Mesenchymal stem cell (in vitro differentiated cells and primary cell): ENCODE measurements around the gene ZNF865.
"Not testable (repeated sequence)": the region's sequence is repeated elsewhere in the genome, so short reads cannot be mapped to it uniquely, and the experiment has no call there.

Experiments
- DNase-seq: peaks from one replicate; pipeline ENCODE4 v3.0.0-alpha.2; 2013
- H2AFZ ChIP-seq: one replicate; pipeline ENCODE4 v1.6.1; 2013; ENCODE audit warnings: low read depth, mild to moderate bottlenecking, control low read depth, inconsistent platforms, low read length, moderate library complexity
- H2AK5ac ChIP-seq: 2 replicates; pipeline ENCODE4 v1.6.1; 2013; ENCODE audit warnings: low read length, moderate library complexity, mild to moderate bottlenecking, inconsistent platforms; ENCODE audit not compliant: severe bottlenecking
- H2BK120ac ChIP-seq: one replicate; pipeline ENCODE4 v1.6.1; 2013; ENCODE audit warnings: low read depth, mild to moderate bottlenecking, inconsistent platforms, low read length, moderate library complexity
- H2BK12ac ChIP-seq, 2 experiments: one replicate each; pipeline ENCODE4 v1.6.1; 2013; ENCODE audit warnings: inconsistent platforms in 2 of 2, low read length in 2 of 2, mild to moderate bottlenecking in 2 of 2, moderate library complexity in 2 of 2, control low read depth in 1 of 2
- H2BK15ac ChIP-seq: one replicate; pipeline ENCODE4 v1.6.1; 2013; ENCODE audit warnings: mild to moderate bottlenecking, low read depth, inconsistent platforms; ENCODE audit not compliant: poor library complexity, severe bottlenecking
- H2BK5ac ChIP-seq: 2 replicates; pipeline ENCODE4 v1.6.1; 2013; ENCODE audit warnings: low read depth, mild to moderate bottlenecking, low read length, control low read depth, inconsistent platforms; ENCODE audit not compliant: poor library complexity, severe bottlenecking
- H3K14ac ChIP-seq, 2 experiments: one replicate each; pipeline ENCODE4 v1.6.1; 2013; ENCODE audit warnings: inconsistent platforms in 2 of 2, low read length in 2 of 2, control low read depth in 1 of 2, mild to moderate bottlenecking in 1 of 2, moderate library complexity in 1 of 2
- H3K18ac ChIP-seq, 2 experiments: one replicate each; pipeline ENCODE4 v1.6.1; 2013; ENCODE audit warnings: inconsistent platforms in 2 of 2, low read length in 2 of 2, control low read depth in 1 of 2, low read depth in 1 of 2, mild to moderate bottlenecking in 1 of 2
- H3K23ac ChIP-seq, 2 experiments: one replicate each; pipeline ENCODE4 v1.6.1; 2013; ENCODE audit warnings: inconsistent platforms in 2 of 2, low read length in 2 of 2, mild to moderate bottlenecking in 2 of 2, moderate library complexity in 2 of 2, control low read depth in 1 of 2
- H3K27ac ChIP-seq: 2 replicates; pipeline ENCODE4 v1.5.1; 2013; ENCODE audit warnings: mild to moderate bottlenecking, moderate library complexity, low read length, control low read depth, inconsistent platforms; ENCODE audit not compliant: poor library complexity, severe bottlenecking
- H3K27me3 ChIP-seq, 2 experiments: 2 replicates each; pipeline versions ENCODE4 v1.6.1 to v1.7.0; 2013; ENCODE audit warnings: low read length in 2 of 2, mild to moderate bottlenecking in 2 of 2, moderate library complexity in 2 of 2, control low read depth in 1 of 2, inconsistent platforms in 1 of 2; ENCODE audit not compliant: control insufficient read depth in 1 of 2, insufficient read depth in 1 of 2
- H3K36me3 ChIP-seq, 2 experiments: 2 replicates each; pipeline versions ENCODE4 v1.6.1 to v1.7.0; 2013; ENCODE audit warnings: low read length in 2 of 2, control low read depth in 1 of 2, inconsistent platforms in 1 of 2, low read depth in 1 of 2, mild to moderate bottlenecking in 1 of 2; ENCODE audit not compliant: insufficient read depth in 2 of 2, control insufficient read depth in 1 of 2
- H3K4ac ChIP-seq, 2 experiments: one replicate each; pipeline ENCODE4 v1.6.1; 2013; ENCODE audit warnings: inconsistent platforms in 2 of 2, low read length in 2 of 2, mild to moderate bottlenecking in 2 of 2, moderate library complexity in 2 of 2, control low read depth in 1 of 2, low read depth in 1 of 2
- H3K4me1 ChIP-seq: 2 replicates; pipeline ENCODE4 v1.6.1; 2013; ENCODE audit warnings: low read depth, low read length, control low read depth; ENCODE audit not compliant: control insufficient read depth, insufficient read depth
- H3K4me2 ChIP-seq: 2 replicates; pipeline ENCODE4 v1.6.1; 2013; ENCODE audit warnings: low read length, mild to moderate bottlenecking, inconsistent platforms; ENCODE audit not compliant: poor library complexity, severe bottlenecking
- H3K4me3 ChIP-seq, 2 experiments: 2 replicates each; pipeline versions ENCODE4 v1.5.1 to v1.7.0; 2013; ENCODE audit warnings: low read length in 2 of 2, mild to moderate bottlenecking in 2 of 2, control low read depth in 1 of 2, low read depth in 1 of 2; ENCODE audit not compliant: insufficient read depth in 1 of 2
- H3K79me1 ChIP-seq: replicated peaks from 2 replicates; pipeline ENCODE4 v1.6.1; 2013; ENCODE audit warnings: mild to moderate bottlenecking, control low read depth, low read length, inconsistent platforms; ENCODE audit not compliant: poor library complexity, severe bottlenecking
- H3K9ac ChIP-seq: 2 replicates; pipeline ENCODE4 v1.7.0; 2013; ENCODE audit warnings: mild to moderate bottlenecking, low read length, moderate library complexity
- H3K9me3 ChIP-seq: 2 replicates; pipeline ENCODE4 v1.7.0; 2013; ENCODE audit warnings: mild to moderate bottlenecking, low read length; ENCODE audit not compliant: control insufficient read depth
- H4K8ac ChIP-seq: one replicate; pipeline ENCODE4 v1.6.1; 2013; ENCODE audit warnings: inconsistent platforms, mild to moderate bottlenecking, low read length, moderate library complexity
- H4K91ac ChIP-seq: one replicate; pipeline ENCODE4 v1.6.1; 2013; ENCODE audit warnings: mild to moderate bottlenecking, low read length, inconsistent platforms
- WGBS: methylation state at CpG from one replicate; pipeline ENCODE4 v1.1.7; 2013; ENCODE audit warnings: mixed read lengths; 5-methylcytosine and 5-hydroxymethylcytosine counted together

Gene ZNF865

GRCh38 chr19:55567708-55568328, 37.6 kb upstream of the ZNF865 start:
- Histone ChIP-seq H3K27ac (no peak overlapping the region), H3K4ac (no peak overlapping the region), H3K4me1 (peaks cover 3% of the 10 kb centered on the region), H3K4me2 (no peak overlapping the region), H3K23ac (no peak overlapping the region), H3K9ac (no peak overlapping the region), H2AK5ac (no peak overlapping the region), H2BK12ac (no peak overlapping the region), H2AFZ (no peak overlapping the region), H3K79me1 (no peaks in the 10 kb centered on the region), H3K27me3 (peaks cover 0 to 23% of the 10 kb centered on the region in 2 experiments), H3K9me3 (peaks cover 8% of the 10 kb centered on the region), H3K18ac (no peak overlapping the region), H3K4me3 (no peak overlapping the region), H4K8ac (no peak overlapping the region), H3K14ac (no peak overlapping the region), H2BK15ac (no peak overlapping the region), H2BK5ac (no peak overlapping the region), H4K91ac (no peak overlapping the region), H3K36me3 (no peaks in the 10 kb centered on the region), H2BK120ac (no peak overlapping the region)
- no peak for DNase-seq

GRCh38 chr19:55569477-55569876, 36.0 kb upstream of the ZNF865 start:
- not testable (repeated sequence) for H3K14ac ChIP-seq, H3K27ac ChIP-seq, H3K4ac ChIP-seq, H3K23ac ChIP-seq, H3K9ac ChIP-seq, H4K91ac ChIP-seq, H3K18ac ChIP-seq, H2BK5ac ChIP-seq, H3K79me1 ChIP-seq, H2AK5ac ChIP-seq, H2AFZ ChIP-seq, H3K36me3 ChIP-seq, H2BK15ac ChIP-seq, H3K9me3 ChIP-seq, H3K4me1 ChIP-seq, H4K8ac ChIP-seq, H3K4me3 ChIP-seq, H3K4me2 ChIP-seq, DNase-seq, H2BK120ac ChIP-seq, H2BK12ac ChIP-seq
- peaks cover 0 to 16% of the 10 kb centered on the region in 2 experiments for H3K27me3 ChIP-seq
- 88% methylated on average over 5 of the region's 5 CpGs for WGBS

- not testable (repeated sequence) for H2BK5ac ChIP-seq, H3K79me1 ChIP-seq, H3K9me3 ChIP-seq, H3K4me3 ChIP-seq, H3K27me3 ChIP-seq, H3K4ac ChIP-seq, H3K4me2 ChIP-seq, H4K91ac ChIP-seq, H2BK120ac ChIP-seq, H2AK5ac ChIP-seq, H4K8ac ChIP-seq, H2AFZ ChIP-seq, H3K27ac ChIP-seq, H3K18ac ChIP-seq, H2BK15ac ChIP-seq, H3K23ac ChIP-seq, H2BK12ac ChIP-seq, H3K9ac ChIP-seq, DNase-seq, H3K14ac ChIP-seq
- H3K36me3 ChIP-seq, result peaks cover 13 to 23% of the 10 kb centered on the region in 2 experiments
- peaks cover 15% of the 10 kb centered on the region for H3K4me1 ChIP-seq
- WGBS, result 100% methylated on average over 1 of the region's 6 CpGs
Observed at GRCh38 chr19:55573929-55574328, 31.5 kb upstream of the ZNF865 start.

GRCh38 chr19:55576746-55577145, 28.7 kb upstream of the ZNF865 start:
- no peak overlapping the region for H3K27ac ChIP-seq
- H3K4me1 ChIP-seq, result peaks cover 28% of the 10 kb centered on the region
- H3K9ac ChIP-seq, result no peak overlapping the region
- H3K36me3 ChIP-seq, result peaks cover 13 to 29% of the 10 kb centered on the region in 2 experiments
- no peaks in the 10 kb centered on the region for H3K9me3 ChIP-seq
- no peaks in the 10 kb centered on the region for H3K27me3 ChIP-seq
- no peak overlapping the region for H2BK120ac ChIP-seq
- H2BK5ac ChIP-seq, result no peak overlapping the region
- H3K18ac ChIP-seq, result no peak overlapping the region
- DNase-seq, result no peak
- no peak overlapping the region for H2AFZ ChIP-seq
- no peak overlapping the region for H3K14ac ChIP-seq
- peaks cover 2% of the 10 kb centered on the region for H3K79me1 ChIP-seq
- H3K4ac ChIP-seq, result no peak overlapping the region
- WGBS, result 98% methylated on average over 4 of the region's 5 CpGs
- H3K23ac ChIP-seq, result no peak overlapping the region
- no peak overlapping the region for H2BK15ac ChIP-seq
- no peak overlapping the region for H4K8ac ChIP-seq
- no peak overlapping the region for H3K4me2 ChIP-seq
- no peak overlapping the region for H2AK5ac ChIP-seq
- no peak overlapping the region for H4K91ac ChIP-seq
- H3K4me3 ChIP-seq, result no peak overlapping the region
- no peak overlapping the region for H2BK12ac ChIP-seq
